Body of pancreas (tissue), 4 donors: Measurements from ENCODE around the gene NEDD4L.

Experiments used
- CTCF ChIP-seq, 7 experiments: fragments of 450-650 bp in 4 of 7; fragments of 200-600 bp in 3 of 7; sonication (generic) in 3 of 7; IDR thresholded peaks; one replicate each; pipeline ENCODE4 v1.5.1; 2016 to 2019; ENCODE audit warnings: antibody characterized with exemption in 7 of 7
- POLR2A ChIP-seq, 3 donors: fragments of 450-650 bp; IDR thresholded peaks; one replicate each; pipeline ENCODE4 v1.6.1; 2016; ENCODE audit warnings: antibody characterized with exemption in 3 of 3, mild to moderate bottlenecking in 2 of 3

GRCh38 chr18:58279504-58280175, 235.6 kb downstream of the NEDD4L start:
- TF ChIP-seq CTCF (IDR thresholded peaks at IDR 0.05) (no peak), POLR2A (IDR thresholded peaks at IDR 0.05) (no peak)
